Natural killer cell (primary cell): ENCODE data around the gene GORASP2. TPM values are rescaled to one million over a fixed set of nuclear protein-coding genes. Genes with fewer than 3 reads are reported as not detected.

Experiments used
- ATAC-seq, 3 donors: fragments of 150-1000 bp in 2 of 3; fragments of 200-7000 bp in 1 of 3; cut with Tn5 transposase; 1 replicate in 1 of 3; 2 replicates in 2 of 3; pipeline ENCODE4 v1.10.0; 2021; ENCODE audit warnings: mild to moderate bottlenecking in 2 of 3, moderate library complexity in 2 of 3
- DNase-seq, 2 donors: peaks; one replicate each; pipeline versions ENCODE4 v3.0.0 to v3.0.0-alpha.2; 2013 to 2021; ENCODE audit warnings: mixed read lengths in 1 of 2
- H3K27ac ChIP-seq: one replicate; pipeline ENCODE4 v1.5.1; 2013; ENCODE audit warnings: mild to moderate bottlenecking, low read length
- H3K27me3 ChIP-seq: one replicate; pipeline ENCODE4 v1.6.1; 2013; ENCODE audit warnings: low read length; ENCODE audit not compliant: control insufficient read depth, insufficient read depth
- H3K36me3 ChIP-seq: one replicate; pipeline ENCODE4 v1.6.1; 2013; ENCODE audit warnings: low read length; ENCODE audit not compliant: control insufficient read depth, insufficient read depth
- H3K4me1 ChIP-seq: one replicate; pipeline ENCODE4 v1.6.1; 2013; ENCODE audit warnings: low read length; ENCODE audit not compliant: control insufficient read depth, insufficient read depth
- H3K4me3 ChIP-seq: one replicate; pipeline ENCODE4 v1.5.1; 2013; ENCODE audit warnings: low read length
- H3K9me3 ChIP-seq: one replicate; pipeline ENCODE4 v1.6.1; 2013; ENCODE audit warnings: low read length; ENCODE audit not compliant: control insufficient read depth, insufficient read depth
- H3K27ac Mint-ChIP-seq, 2 donors: one replicate each; pipeline ENCODE4 v1.8.0; 2022; ENCODE audit warnings: mild to moderate bottlenecking in 2 of 2, mixed read lengths in 2 of 2, moderate library complexity in 1 of 2
- H3K27me3 Mint-ChIP-seq, 2 donors: one replicate each; pipeline ENCODE4 v1.8.0; 2022; ENCODE audit warnings: low read depth in 2 of 2, mixed read lengths in 2 of 2
- H3K36me3 Mint-ChIP-seq: one replicate; pipeline ENCODE4 v1.8.0; 2022; ENCODE audit warnings: mixed read lengths
- H3K4me1 Mint-ChIP-seq, 2 donors: one replicate each; pipeline ENCODE4 v1.8.0; 2022; ENCODE audit warnings: mixed read lengths in 2 of 2
- H3K4me3 Mint-ChIP-seq: one replicate; pipeline ENCODE4 v1.8.0; 2022; ENCODE audit warnings: mild to moderate bottlenecking, moderate library complexity, mixed read lengths
- H3K9me3 Mint-ChIP-seq, 2 donors: one replicate each; pipeline ENCODE4 v1.8.0; 2022; ENCODE audit warnings: mixed read lengths in 2 of 2
- CTCF ChIP-seq: fragments of 200-600 bp; IDR thresholded peaks from one replicate; pipeline ENCODE4 v1.8.0; 2022; ENCODE audit warnings: antibody characterized with exemption
- WGBS: methylation state at CpG from one replicate; pipeline ENCODE4 v1.1.7; 2013; ENCODE audit warnings: missing lambda C conversion rate; ENCODE audit not compliant: insufficient coverage; 5-methylcytosine and 5-hydroxymethylcytosine counted together
- intact Hi-C: fragments of 100-400 bp; cut with micrococcal nuclease; formaldehyde crosslinking; loops from one replicate; pipeline ENCODE4 v1.14.2; 2022
- total RNA-seq, 4 donors: library from RNA; stranded (reverse); fragments of 120-200 nt in 1 of 4; gene quantifications; one replicate each; pipeline versions ENCODE4 v1.2.3 to v1.2.4, GENCODE V29; 2013 to 2022

GORASP2 gene
- total RNA-seq, 3 donors from 2014 or later (not counting 1 experiment from before 2014, with no cell fraction given) = 75.3 to 94.5 (median 80.3) TPM

- Mint-ChIP-seq H3K4me3 (no peak overlapping the region), H3K27me3 (peaks cover 9 to 16% of the 10 kb centered on the region in 2 donors), H3K27ac (no peak overlapping the region), H3K36me3 (no peaks in the 10 kb centered on the region), H3K9me3 (no peaks in the 10 kb centered on the region), H3K4me1 (peaks cover 1% of the 10 kb centered on the region in 2 donors)
- no peaks in the 10 kb centered on the region for H3K27me3 ChIP-seq
- no peak for TF ChIP-seq CTCF
- 96% methylated on average over 2 of the region's 2 CpGs for WGBS
- H3K9me3 ChIP-seq = no peaks in the 10 kb centered on the region
- ATAC-seq (no peak), DNase-seq (no peak)
- H3K27ac ChIP-seq = no peak overlapping the region
- no peak overlapping the region for H3K4me3 ChIP-seq
- H3K4me1 ChIP-seq = no peaks in the 10 kb centered on the region
- no peaks in the 10 kb centered on the region for H3K36me3 ChIP-seq
- intact Hi-C loops = no loop called here
Measured at GRCh38 chr2:170883683-170884082, 45.4 kb upstream of the GORASP2 start.

GRCh38 chr2:170885130-170885791 is 43.8 kb upstream of the GORASP2 start:
- TF ChIP-seq CTCF = no peak
- Mint-ChIP-seq H3K4me3 (no peak overlapping the region), H3K27ac (no peak overlapping the region), H3K27me3 (peaks cover 14 to 16% of the 10 kb centered on the region in 2 donors), H3K4me1 (no peaks in the 10 kb centered on the region), H3K9me3 (no peaks in the 10 kb centered on the region), H3K36me3 (no peaks in the 10 kb centered on the region)
- no peak overlapping the region for H3K4me3 ChIP-seq
- H3K4me1 ChIP-seq = no peaks in the 10 kb centered on the region
- 88% methylated on average over 5 of the region's 5 CpGs for WGBS
- DNase-seq (no peak), ATAC-seq (no peak)
- intact Hi-C loops = no loop called here
- no peaks in the 10 kb centered on the region for H3K9me3 ChIP-seq
- H3K27me3 ChIP-seq = no peaks in the 10 kb centered on the region
- no peak overlapping the region for H3K27ac ChIP-seq
- no peaks in the 10 kb centered on the region for H3K36me3 ChIP-seq

GRCh38 chr2:170886386-170886785 is 42.7 kb upstream of the GORASP2 start:
- ATAC-seq (no peak), DNase-seq (no peak)
- 65% methylated on average over 1 of the region's 1 CpG for WGBS
- Histone ChIP-seq H3K27ac (no peak overlapping the region), H3K4me1 (no peaks in the 10 kb centered on the region), H3K4me3 (no peak overlapping the region), H3K9me3 (no peaks in the 10 kb centered on the region), H3K36me3 (no peaks in the 10 kb centered on the region), H3K27me3 (no peaks in the 10 kb centered on the region)
- no peak for TF ChIP-seq CTCF
- Mint-ChIP-seq H3K4me1 (no peaks in the 10 kb centered on the region), H3K9me3 (no peaks in the 10 kb centered on the region), H3K27me3 (peaks cover 14% of the 10 kb centered on the region in 2 donors), H3K4me3 (no peak overlapping the region), H3K36me3 (no peaks in the 10 kb centered on the region), H3K27ac (no peak overlapping the region)
- intact Hi-C loops = no loop called here

- no peak overlapping the region for H3K27ac ChIP-seq
- H3K27ac Mint-ChIP-seq = no peak overlapping the region
- no peaks in the 10 kb centered on the region for H3K36me3 Mint-ChIP-seq
Measured at GRCh38 chr2:170887496-170887895, 41.6 kb upstream of the GORASP2 start.

More at GRCh38 chr2:170887496-170887895, 41.6 kb upstream of the GORASP2 start:
- Mint-ChIP-seq H3K4me3 (no peak overlapping the region), H3K4me1 (no peaks in the 10 kb centered on the region), H3K9me3 (no peaks in the 10 kb centered on the region), H3K27me3 (peaks cover 8 to 12% of the 10 kb centered on the region in 2 donors)
- TF ChIP-seq CTCF = no peak
- DNase-seq (no peak), ATAC-seq (no peak)
- Histone ChIP-seq H3K4me1 (no peaks in the 10 kb centered on the region), H3K27me3 (no peaks in the 10 kb centered on the region), H3K9me3 (no peaks in the 10 kb centered on the region), H3K4me3 (no peak overlapping the region), H3K36me3 (no peaks in the 10 kb centered on the region)
- intact Hi-C loops = no loop called here
